Hepatocyte (in vitro differentiated cells): ENCODE measurements around the gene DSCAML1.

Experiments used
- EZH2 ChIP-seq: fragments of 200-600 bp; sonication (generic); IDR thresholded peaks from 2 replicates; pipeline ENCODE4 v1.6.1; 2016; ENCODE audit warnings: antibody characterized with exemption, mild to moderate bottlenecking, borderline replicate concordance
- EZH2phosphoT487 ChIP-seq: fragments of 200-600 bp; sonication (generic); IDR thresholded peaks from one replicate; pipeline ENCODE4 v1.6.1; 2018; ENCODE audit warnings: antibody characterized with exemption, mild to moderate bottlenecking, low read depth, moderate library complexity; ENCODE audit not compliant: unreplicated experiment, severe bottlenecking
- TF ChIP-seq, protein P1 (sequence below): fragments of 200-600 bp; sonication (generic); IDR thresholded peaks from 2 replicates; pipeline ENCODE4 v1.5.1; 2016; ENCODE audit warnings: antibody characterized with exemption, mild to moderate bottlenecking; ENCODE audit not compliant: poor library complexity

- TF ChIP-seq, protein P1, sequence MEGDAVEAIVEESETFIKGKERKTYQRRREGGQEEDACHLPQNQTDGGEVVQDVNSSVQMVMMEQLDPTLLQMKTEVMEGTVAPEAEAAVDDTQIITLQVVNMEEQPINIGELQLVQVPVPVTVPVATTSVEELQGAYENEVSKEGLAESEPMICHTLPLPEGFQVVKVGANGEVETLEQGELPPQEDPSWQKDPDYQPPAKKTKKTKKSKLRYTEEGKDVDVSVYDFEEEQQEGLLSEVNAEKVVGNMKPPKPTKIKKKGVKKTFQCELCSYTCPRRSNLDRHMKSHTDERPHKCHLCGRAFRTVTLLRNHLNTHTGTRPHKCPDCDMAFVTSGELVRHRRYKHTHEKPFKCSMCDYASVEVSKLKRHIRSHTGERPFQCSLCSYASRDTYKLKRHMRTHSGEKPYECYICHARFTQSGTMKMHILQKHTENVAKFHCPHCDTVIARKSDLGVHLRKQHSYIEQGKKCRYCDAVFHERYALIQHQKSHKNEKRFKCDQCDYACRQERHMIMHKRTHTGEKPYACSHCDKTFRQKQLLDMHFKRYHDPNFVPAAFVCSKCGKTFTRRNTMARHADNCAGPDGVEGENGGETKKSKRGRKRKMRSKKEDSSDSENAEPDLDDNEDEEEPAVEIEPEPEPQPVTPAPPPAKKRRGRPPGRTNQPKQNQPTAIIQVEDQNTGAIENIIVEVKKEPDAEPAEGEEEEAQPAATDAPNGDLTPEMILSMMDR = no peak
- TF ChIP-seq EZH2phosphoT487 (no peak), EZH2 (no peak)
Measured at GRCh38 chr11:117477721-117478120, 319.3 kb downstream of the DSCAML1 start.
